Pancreas (tissue), 10 donors: ENCODE results near the gene PDZK1IP1. TPM values are rescaled to one million over a fixed set of nuclear protein-coding genes. Genes with fewer than 3 reads are reported as not detected.
A peak's percentile ranks its signal among the peaks of the same experiment; 100 is the strongest.

Source experiments
- ATAC-seq, 4 donors: fragments of 200-7000 bp; cut with Tn5 transposase; one replicate each; pipeline versions ENCODE4 v1.8.0 to v1.9.1; 2020; ENCODE audit warnings: mild to moderate bottlenecking in 4 of 4, moderate library complexity in 4 of 4
- DNase-seq, 6 donors: peaks; one replicate each; pipeline ENCODE4 v3.0.0-alpha.2; 2020
- FAIRE-seq: peaks from 2 replicates; lab custom pipeline; 2012; peaks lifted over from hg19 to GRCh38; lab: Jason Lieb, UNC
- H3K27ac ChIP-seq, 4 donors: fragments of 200-600 bp; sonication (generic); 1 replicate in 3 of 4; 2 replicates in 1 of 4; pipeline versions ENCODE4 v1.5.0 to v1.8.0; 2020
- H3K27me3 ChIP-seq, 4 donors: fragments of 200-600 bp; one replicate each; pipeline ENCODE4 v1.8.0; 2021
- H3K36me3 ChIP-seq, 3 donors: fragments of 200-600 bp; sonication (generic) in 1 of 3; one replicate each; pipeline versions ENCODE4 v1.5.0 to v1.8.0; 2020 to 2021
- H3K4me1 ChIP-seq, 3 donors: fragments of 200-600 bp; one replicate each; pipeline ENCODE4 v1.8.0; 2021
- H3K4me3 ChIP-seq, 4 donors: fragments of 200-600 bp; sonication (generic) in 2 of 4; one replicate each; pipeline versions ENCODE4 v1.5.0 to v1.8.0; 2020 to 2021
- H3K9me3 ChIP-seq, 4 donors: fragments of 200-600 bp; one replicate each; pipeline ENCODE4 v1.8.0; 2021
- WGBS, 2 donors: extraction: QIAGEN DNeasy Blood & Tissue Kit; methylation state at CpG; one replicate each; pipeline ENCODE4 v1.1.7; 2013; 5-methylcytosine and 5-hydroxymethylcytosine counted together
- intact Hi-C, 3 donors: fragments of 100-400 bp; cut with DNase I; formaldehyde crosslinking; loops; one replicate each; pipeline versions ENCODE4 v1.11.1 to v1.14.2; 2022
- polyA plus RNA-seq, 2 donors: library from polyadenylated mRNA; stranded (reverse); fragments of 200-250 nt; gene quantifications; one replicate each; pipeline ENCODE4 v1.2.3, GENCODE V29; 2013
- total RNA-seq, 6 donors: library from RNA; stranded (reverse); fragmentation: NEBNext Ultra II Directional in 4 of 6; extraction: Animal tissue kit (Norgen Biotek cat#: 25700) in 4 of 6; gene quantifications; one replicate each; pipeline versions ENCODE4 v1.2.1 to v1.2.4, GENCODE V29; 2021 to 2023
- TF ChIP-seq, protein P1 (sequence below), 4 donors: fragments of 200-600 bp; sonication (generic) in 3 of 4; IDR thresholded peaks; one replicate each; pipeline versions ENCODE4 v1.5.0 to v1.8.0; 2021; ENCODE audit warnings: antibody characterized with exemption in 4 of 4
- donor health status: healthy with polysubstance abuse.
- donor health status: DM: no; HTN: no; CAD: no; lungs with moderate emphysema.
- donor health status: DM: no; HTN: no; CAD: no.
- donor health status: control.
- donor health status: control.
- donor health status: Bipolar disorder and iron deficiency.
- donor health status: DM: yes; HTN: yes; CAD: no.
- donor health status: DM: no; HTN: no; CAD: no.
- donor health status: DM: no; HTN: no; CAD: no.
- donor health status: DM: yes; HTN: yes; CAD: no.

The PDZK1IP1 gene
- total and polyA plus RNA-seq, 8 donors, result 26.1 to 55.9 (median 44.1) TPM

DNA sequence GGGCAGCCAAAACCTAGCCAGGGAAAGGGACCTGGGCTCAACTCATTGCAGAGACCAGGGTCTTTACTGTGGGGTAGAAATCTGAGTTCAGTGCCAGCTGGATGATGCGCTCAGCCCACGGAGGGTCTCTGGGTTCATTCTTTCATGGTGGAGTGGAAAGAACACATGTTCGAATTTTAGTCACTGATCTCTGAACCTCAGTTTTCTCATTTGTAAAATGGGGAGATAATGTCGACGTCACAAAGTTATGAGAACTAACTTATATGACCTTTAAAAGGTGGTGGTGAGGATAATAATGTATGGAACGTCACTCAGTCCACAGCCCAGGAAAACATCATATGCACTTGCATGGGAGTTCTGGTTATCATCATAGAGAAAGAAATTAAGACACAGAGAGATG lies 43.4 kb upstream of the PDZK1IP1 start:
- H3K4me1 ChIP-seq, result peaks cover 0 to 5% (median 0%) of the 10 kb centered on the region in 3 donors

GRCh38 chr1:47232187-47232874 lies 42.5 kb upstream of the PDZK1IP1 start, which contains the start of gene TAL1:
TSS of gene TAL1 (minus strand) at chr1:47232225. CDS start at chr1:47225888, 6,337 bp downstream.
- FAIRE-seq, result no peak
- Histone ChIP-seq H3K36me3 (no peaks in the 10 kb centered on the region), H3K27ac (no peak within 1 kb of the TSS), H3K27me3 (peaks cover 0 to 41% (median 1%) of the 10 kb centered on the region in 4 donors), H3K9me3 (no peaks in the 10 kb centered on the region), H3K4me3 (peak within 1 kb of the TSS in 2 of 4 donors; percentile 8 to 22), H3K4me1 (peaks cover 0 to 5% (median 0%) of the 10 kb centered on the region in 3 donors)
- intact Hi-C loops, result no loop called here
- peak in 3 of 4 donors; percentile 19 to 36 (median 34) for ATAC-seq
- no peak for DNase-seq
- WGBS, 2 donors, result 10 to 13% methylated on average over 47 to 51 of the region's 51 CpGs
- TF ChIP-seq, protein P1, sequence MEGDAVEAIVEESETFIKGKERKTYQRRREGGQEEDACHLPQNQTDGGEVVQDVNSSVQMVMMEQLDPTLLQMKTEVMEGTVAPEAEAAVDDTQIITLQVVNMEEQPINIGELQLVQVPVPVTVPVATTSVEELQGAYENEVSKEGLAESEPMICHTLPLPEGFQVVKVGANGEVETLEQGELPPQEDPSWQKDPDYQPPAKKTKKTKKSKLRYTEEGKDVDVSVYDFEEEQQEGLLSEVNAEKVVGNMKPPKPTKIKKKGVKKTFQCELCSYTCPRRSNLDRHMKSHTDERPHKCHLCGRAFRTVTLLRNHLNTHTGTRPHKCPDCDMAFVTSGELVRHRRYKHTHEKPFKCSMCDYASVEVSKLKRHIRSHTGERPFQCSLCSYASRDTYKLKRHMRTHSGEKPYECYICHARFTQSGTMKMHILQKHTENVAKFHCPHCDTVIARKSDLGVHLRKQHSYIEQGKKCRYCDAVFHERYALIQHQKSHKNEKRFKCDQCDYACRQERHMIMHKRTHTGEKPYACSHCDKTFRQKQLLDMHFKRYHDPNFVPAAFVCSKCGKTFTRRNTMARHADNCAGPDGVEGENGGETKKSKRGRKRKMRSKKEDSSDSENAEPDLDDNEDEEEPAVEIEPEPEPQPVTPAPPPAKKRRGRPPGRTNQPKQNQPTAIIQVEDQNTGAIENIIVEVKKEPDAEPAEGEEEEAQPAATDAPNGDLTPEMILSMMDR (IDR thresholded peaks at IDR 0.05), result no peak

More for the DNA sequence above, 43.4 kb upstream of the PDZK1IP1 start:
- intact Hi-C loops, result no loop called here
- TF ChIP-seq, protein P1 (IDR thresholded peaks at IDR 0.05), result no peak
- FAIRE-seq (no peak), ATAC-seq (no peak), DNase-seq (no peak)
- Histone ChIP-seq H3K9me3 (no peaks in the 10 kb centered on the region), H3K4me3 (no peak overlapping the region), H3K27ac (no peak overlapping the region), H3K36me3 (no peaks in the 10 kb centered on the region), H3K27me3 (peaks cover 0 to 37% (median 1%) of the 10 kb centered on the region in 4 donors)
- WGBS, 2 donors, result 56% methylated on average over 6 of the region's 6 CpGs

- ATAC-seq (peak in 3 of 4 donors; percentile 35 to 54 (median 42)), DNase-seq (peak in 1 of 6 donors; percentile 30), FAIRE-seq (no peak)
- Histone ChIP-seq H3K4me3 (peak overlapping the region in 2 of 4 donors; percentile 8 to 22), H3K27ac (no peak overlapping the region), H3K9me3 (no peaks in the 10 kb centered on the region), H3K36me3 (no peaks in the 10 kb centered on the region), H3K4me1 (peaks cover 0 to 5% (median 0%) of the 10 kb centered on the region in 3 donors), H3K27me3 (peaks cover 0 to 42% (median 3%) of the 10 kb centered on the region in 4 donors)
- TF ChIP-seq, protein P1 (IDR thresholded peaks at IDR 0.05), result no peak
- 7% methylated on average over 62 of the region's 62 CpGs for WGBS, 2 donors
- intact Hi-C loops, result no loop called here
These were observed 41.7 kb upstream of the PDZK1IP1 start for GRCh38 chr1:47231301-47232186.

DNA sequence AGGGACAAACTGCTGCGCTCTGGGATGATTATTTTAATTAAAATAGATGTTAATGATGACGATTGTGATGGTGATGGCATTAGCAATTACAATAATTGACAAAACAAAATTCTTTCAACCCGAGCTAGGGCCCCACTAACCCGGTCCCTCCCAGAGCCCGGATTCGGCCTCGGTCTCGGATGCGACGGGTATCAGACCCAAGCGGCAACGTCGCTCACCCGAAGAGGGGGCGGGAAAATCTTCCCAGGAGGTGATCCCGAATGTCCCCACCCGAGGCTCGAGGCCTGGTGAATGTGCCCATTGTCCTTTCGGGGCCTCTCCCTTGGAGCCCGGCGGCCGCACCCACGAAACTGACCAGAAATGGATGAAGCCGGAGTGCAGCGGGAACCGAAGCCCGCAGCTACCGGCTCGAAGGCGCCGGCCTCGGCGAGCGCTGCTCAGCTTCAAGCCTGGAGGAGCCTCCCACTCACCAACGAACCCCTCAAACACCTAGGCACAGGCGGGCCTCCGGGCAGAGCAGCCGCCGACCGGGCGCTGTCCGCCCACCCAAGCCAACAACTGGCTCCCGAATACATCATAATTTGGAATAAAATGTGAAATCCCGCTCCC lies 41.0 kb upstream of the PDZK1IP1 start:
- intact Hi-C loops, result no loop called here
- Histone ChIP-seq H3K9me3 (no peaks in the 10 kb centered on the region), H3K4me3 (peak overlapping the region in 2 of 4 donors; percentile 7 to 22), H3K4me1 (peaks cover 0 to 5% (median 0%) of the 10 kb centered on the region in 3 donors), H3K27me3 (peaks cover 0 to 45% (median 3%) of the 10 kb centered on the region in 4 donors), H3K36me3 (no peaks in the 10 kb centered on the region), H3K27ac (peak overlapping the region in 1 of 4 donors; percentile 2)
- TF ChIP-seq, protein P1 (IDR thresholded peaks at IDR 0.05), result no peak
- ATAC-seq (no peak), FAIRE-seq (no peak), DNase-seq (no peak)
- 12 to 15% methylated on average over 41 to 44 of the region's 44 CpGs for WGBS, 2 donors
